ENCODE results near the gene ACBD3.

DNA sequence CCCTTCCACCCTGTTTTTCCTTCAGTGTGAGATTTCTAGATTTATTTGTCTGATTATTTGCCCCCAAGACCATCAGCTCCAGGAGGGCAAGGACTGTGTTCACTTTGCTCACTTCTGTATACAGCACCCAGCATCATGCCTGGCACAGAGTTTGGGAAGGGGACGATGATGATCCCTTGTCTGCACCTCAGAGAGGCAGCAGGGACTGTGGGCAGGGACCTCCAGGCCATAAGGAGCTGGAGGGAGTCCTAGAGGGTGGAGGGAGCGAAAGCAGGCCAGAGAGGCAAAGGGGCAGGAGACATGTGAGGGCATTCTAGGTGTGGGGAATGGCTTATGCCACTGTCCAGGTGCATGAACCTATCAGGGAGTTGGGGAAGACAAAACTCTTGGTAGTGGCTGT is 91.3 kb downstream of the ACBD3 start:
- TF ChIP-seq, protein P1, sequence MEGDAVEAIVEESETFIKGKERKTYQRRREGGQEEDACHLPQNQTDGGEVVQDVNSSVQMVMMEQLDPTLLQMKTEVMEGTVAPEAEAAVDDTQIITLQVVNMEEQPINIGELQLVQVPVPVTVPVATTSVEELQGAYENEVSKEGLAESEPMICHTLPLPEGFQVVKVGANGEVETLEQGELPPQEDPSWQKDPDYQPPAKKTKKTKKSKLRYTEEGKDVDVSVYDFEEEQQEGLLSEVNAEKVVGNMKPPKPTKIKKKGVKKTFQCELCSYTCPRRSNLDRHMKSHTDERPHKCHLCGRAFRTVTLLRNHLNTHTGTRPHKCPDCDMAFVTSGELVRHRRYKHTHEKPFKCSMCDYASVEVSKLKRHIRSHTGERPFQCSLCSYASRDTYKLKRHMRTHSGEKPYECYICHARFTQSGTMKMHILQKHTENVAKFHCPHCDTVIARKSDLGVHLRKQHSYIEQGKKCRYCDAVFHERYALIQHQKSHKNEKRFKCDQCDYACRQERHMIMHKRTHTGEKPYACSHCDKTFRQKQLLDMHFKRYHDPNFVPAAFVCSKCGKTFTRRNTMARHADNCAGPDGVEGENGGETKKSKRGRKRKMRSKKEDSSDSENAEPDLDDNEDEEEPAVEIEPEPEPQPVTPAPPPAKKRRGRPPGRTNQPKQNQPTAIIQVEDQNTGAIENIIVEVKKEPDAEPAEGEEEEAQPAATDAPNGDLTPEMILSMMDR (IDR thresholded peaks at IDR 0.05), result no peak
- TF ChIP-seq POLR2A (IDR thresholded peaks at IDR 0.05), result no peak

Data from uterus (tissue), 2 donors.